ENCODE results near the gene NEUROD2.

NEUROD2 gene

DNA sequence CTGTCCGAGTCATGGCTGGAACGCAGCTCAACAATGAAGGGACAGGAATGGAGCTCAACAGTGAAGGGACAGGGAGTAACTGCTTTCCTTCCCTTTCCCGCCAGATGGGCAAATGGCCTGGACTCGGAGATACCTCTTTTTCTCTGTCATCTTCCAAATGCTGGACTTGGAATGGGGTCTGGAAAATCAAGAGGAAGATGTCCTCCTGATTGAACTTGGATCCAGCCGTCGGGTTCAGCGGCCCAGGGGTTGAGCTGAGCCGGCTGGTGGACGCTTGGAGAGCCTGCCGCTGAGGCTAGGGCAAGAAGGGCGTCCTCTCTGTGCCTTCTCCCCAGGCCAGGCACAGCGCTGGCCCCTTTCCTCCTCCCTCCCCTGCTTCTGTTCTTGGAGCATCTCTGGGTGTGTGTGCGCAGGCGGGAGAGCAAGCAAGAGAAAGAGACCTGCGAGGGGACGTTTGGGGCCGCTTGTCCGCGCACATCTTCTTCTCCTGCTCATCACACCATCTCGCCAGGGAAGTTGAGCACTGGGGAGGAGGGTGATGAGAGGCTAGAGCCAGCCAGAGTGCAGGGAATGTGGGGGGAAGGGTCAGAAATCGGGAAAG lies 6.6 kb downstream of the NEUROD2 start (continued):
- TF ChIP-seq, protein P1, sequence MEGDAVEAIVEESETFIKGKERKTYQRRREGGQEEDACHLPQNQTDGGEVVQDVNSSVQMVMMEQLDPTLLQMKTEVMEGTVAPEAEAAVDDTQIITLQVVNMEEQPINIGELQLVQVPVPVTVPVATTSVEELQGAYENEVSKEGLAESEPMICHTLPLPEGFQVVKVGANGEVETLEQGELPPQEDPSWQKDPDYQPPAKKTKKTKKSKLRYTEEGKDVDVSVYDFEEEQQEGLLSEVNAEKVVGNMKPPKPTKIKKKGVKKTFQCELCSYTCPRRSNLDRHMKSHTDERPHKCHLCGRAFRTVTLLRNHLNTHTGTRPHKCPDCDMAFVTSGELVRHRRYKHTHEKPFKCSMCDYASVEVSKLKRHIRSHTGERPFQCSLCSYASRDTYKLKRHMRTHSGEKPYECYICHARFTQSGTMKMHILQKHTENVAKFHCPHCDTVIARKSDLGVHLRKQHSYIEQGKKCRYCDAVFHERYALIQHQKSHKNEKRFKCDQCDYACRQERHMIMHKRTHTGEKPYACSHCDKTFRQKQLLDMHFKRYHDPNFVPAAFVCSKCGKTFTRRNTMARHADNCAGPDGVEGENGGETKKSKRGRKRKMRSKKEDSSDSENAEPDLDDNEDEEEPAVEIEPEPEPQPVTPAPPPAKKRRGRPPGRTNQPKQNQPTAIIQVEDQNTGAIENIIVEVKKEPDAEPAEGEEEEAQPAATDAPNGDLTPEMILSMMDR (tag by site-specific recombination; IDR thresholded peaks at IDR 0.05): no peak
- TF ChIP-seq ZFHX2 (tag by site-specific recombination; conservative IDR thresholded peaks at IDR 0.05): no peak
- TF ChIP-seq ZNF341 (tag by site-specific recombination; IDR thresholded peaks at IDR 0.05; ENCODE audit: low read depth): no peak
- no peak for TF ChIP-seq ZNF175 (tag by site-specific recombination; IDR thresholded peaks at IDR 0.05)
- TF ChIP-seq ZNF664 (tag by site-specific recombination; IDR thresholded peaks at IDR 0.05): no peak
- TF ChIP-seq, protein P2, sequence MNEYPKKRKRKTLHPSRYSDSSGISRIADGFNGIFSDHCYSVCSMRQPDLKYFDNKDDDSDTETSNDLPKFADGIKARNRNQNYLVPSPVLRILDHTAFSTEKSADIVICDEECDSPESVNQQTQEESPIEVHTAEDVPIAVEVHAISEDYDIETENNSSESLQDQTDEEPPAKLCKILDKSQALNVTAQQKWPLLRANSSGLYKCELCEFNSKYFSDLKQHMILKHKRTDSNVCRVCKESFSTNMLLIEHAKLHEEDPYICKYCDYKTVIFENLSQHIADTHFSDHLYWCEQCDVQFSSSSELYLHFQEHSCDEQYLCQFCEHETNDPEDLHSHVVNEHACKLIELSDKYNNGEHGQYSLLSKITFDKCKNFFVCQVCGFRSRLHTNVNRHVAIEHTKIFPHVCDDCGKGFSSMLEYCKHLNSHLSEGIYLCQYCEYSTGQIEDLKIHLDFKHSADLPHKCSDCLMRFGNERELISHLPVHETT (tag by site-specific recombination; IDR thresholded peaks at IDR 0.05): no peak
- no peak for TF ChIP-seq ZNF132 (tag by site-specific recombination; IDR thresholded peaks at IDR 0.05; ENCODE audit: borderline replicate concordance)
- TF ChIP-seq, protein P3, sequence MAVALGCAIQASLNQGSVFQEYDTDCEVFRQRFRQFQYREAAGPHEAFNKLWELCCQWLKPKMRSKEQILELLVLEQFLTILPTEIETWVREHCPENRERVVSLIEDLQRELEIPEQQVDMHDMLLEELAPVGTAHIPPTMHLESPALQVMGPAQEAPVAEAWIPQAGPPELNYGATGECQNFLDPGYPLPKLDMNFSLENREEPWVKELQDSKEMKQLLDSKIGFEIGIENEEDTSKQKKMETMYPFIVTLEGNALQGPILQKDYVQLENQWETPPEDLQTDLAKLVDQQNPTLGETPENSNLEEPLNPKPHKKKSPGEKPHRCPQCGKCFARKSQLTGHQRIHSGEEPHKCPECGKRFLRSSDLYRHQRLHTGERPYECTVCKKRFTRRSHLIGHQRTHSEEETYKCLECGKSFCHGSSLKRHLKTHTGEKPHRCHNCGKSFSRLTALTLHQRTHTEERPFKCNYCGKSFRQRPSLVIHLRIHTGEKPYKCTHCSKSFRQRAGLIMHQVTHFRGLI (tag by site-specific recombination; IDR thresholded peaks at IDR 0.05): no peak
- TF ChIP-seq, protein P4, sequence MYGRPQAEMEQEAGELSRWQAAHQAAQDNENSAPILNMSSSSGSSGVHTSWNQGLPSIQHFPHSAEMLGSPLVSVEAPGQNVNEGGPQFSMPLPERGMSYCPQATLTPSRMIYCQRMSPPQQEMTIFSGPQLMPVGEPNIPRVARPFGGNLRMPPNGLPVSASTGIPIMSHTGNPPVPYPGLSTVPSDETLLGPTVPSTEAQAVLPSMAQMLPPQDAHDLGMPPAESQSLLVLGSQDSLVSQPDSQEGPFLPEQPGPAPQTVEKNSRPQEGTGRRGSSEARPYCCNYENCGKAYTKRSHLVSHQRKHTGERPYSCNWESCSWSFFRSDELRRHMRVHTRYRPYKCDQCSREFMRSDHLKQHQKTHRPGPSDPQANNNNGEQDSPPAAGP (tag by site-specific recombination; IDR thresholded peaks at IDR 0.05): no peak
- no peak for TF ChIP-seq ZNF274 (IDR thresholded peaks at IDR 0.05; ENCODE audit: low read length)
- no peak for TF ChIP-seq ZNF274 (tag by site-specific recombination; IDR thresholded peaks at IDR 0.05; ENCODE audit: borderline replicate concordance)
- no peak for TF ChIP-seq ZNF596 (tag by site-specific recombination; IDR thresholded peaks at IDR 0.05)
- TF ChIP-seq, protein P5, sequence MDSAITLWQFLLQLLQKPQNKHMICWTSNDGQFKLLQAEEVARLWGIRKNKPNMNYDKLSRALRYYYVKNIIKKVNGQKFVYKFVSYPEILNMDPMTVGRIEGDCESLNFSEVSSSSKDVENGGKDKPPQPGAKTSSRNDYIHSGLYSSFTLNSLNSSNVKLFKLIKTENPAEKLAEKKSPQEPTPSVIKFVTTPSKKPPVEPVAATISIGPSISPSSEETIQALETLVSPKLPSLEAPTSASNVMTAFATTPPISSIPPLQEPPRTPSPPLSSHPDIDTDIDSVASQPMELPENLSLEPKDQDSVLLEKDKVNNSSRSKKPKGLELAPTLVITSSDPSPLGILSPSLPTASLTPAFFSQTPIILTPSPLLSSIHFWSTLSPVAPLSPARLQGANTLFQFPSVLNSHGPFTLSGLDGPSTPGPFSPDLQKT (IDR thresholded peaks at IDR 0.05; ENCODE audit: borderline replicate concordance, low read depth, low read length): no peak

DNA sequence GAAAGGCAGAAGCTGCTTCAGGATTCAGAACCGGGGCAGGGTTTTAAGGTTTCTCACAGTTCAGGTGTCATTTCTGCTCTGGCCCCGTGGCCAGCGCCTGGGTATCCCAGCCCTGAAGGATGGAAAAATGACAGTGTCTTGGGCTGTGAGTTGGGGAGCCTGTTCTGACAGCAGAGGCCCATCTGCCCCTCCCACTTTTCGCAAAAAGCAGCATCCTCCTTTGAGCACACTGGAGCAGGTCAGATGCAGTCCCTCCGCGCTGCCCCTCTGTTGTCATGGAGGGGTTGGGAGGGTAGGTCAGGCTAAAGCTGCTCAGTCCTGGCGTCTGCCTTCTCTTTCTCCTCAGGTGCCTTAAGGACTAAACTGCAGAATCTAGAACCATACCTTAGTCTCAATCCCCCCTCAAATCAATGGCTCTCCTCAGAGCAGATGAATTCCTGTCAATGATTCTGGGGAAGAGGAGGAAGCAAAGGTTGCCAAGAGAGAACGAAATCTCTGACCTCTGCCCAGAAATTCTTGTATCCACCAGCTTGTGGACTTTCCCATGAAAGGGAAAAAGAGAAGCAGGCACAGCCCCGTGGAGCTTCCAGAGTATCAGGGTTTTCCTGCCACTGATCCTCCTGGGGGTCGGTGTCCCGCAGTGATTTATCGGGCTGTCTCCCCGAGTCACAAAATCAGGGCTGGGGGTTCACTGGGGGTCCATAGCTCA lies 7.3 kb downstream of the NEUROD2 start:
- Histone ChIP-seq H3K9me3 (ENCODE audit: control insufficient read depth, insufficient read depth, low read depth, low read length) (no peaks in the 10 kb centered on the region), H3K4me1 (ENCODE audit: control insufficient read depth, insufficient read depth, low read length) (peaks cover 5% of the 10 kb centered on the region), H3K36me3 (ENCODE audit: control insufficient read depth in 2 of 2, insufficient read depth in 1 of 2, low read length in 2 of 2) (no peaks in the 10 kb centered on the region), H3K27ac (ENCODE audit: extremely low read depth, low read depth, low read length) (no peak overlapping the region), H3K4me3 (ENCODE audit: low read depth, low read length) (no peak overlapping the region)
- ChIA-PET CTCF (interaction anchor here (1.3 to 2.5 kb wide), 5 partner anchors 21 to 52 kb away, joined by 5 to 11 read pairs (median 6); no protein-coding TSS in a partner anchor), POLR2A (interaction anchor here (0.6 kb wide), 1 partner anchor 10 kb away, joined by 5 read pairs; no protein-coding TSS in a partner anchor)
- TF ChIP-seq, protein P6, sequence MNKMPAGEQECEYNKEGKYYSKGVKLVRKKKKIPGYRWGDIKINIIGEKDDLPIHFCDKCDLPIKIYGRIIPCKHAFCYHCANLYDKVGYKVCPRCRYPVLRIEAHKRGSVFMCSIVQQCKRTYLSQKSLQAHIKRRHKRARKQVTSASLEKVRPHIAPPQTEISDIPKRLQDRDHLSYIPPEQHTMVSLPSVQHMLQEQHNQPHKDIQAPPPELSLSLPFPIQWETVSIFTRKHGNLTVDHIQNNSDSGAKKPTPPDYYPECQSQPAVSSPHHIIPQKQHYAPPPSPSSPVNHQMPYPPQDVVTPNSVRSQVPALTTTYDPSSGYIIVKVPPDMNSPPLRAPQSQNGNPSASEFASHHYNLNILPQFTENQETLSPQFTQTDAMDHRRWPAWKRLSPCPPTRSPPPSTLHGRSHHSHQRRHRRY (tag by site-specific recombination; IDR thresholded peaks at IDR 0.05): no peak
- no peak for TF ChIP-seq ZNF214 (tag by site-specific recombination; IDR thresholded peaks at IDR 0.05; ENCODE audit: borderline replicate concordance)
- TF ChIP-seq ZBTB21 (tag by site-specific recombination; IDR thresholded peaks at IDR 0.05): no peak
- no peak for TF ChIP-seq KLF10 (tag by site-specific recombination; IDR thresholded peaks at IDR 0.05)
- no peak for TF ChIP-seq ZNF16 (tag by site-specific recombination; IDR thresholded peaks at IDR 0.05; ENCODE audit: low read depth)
- TF ChIP-seq, protein P7, sequence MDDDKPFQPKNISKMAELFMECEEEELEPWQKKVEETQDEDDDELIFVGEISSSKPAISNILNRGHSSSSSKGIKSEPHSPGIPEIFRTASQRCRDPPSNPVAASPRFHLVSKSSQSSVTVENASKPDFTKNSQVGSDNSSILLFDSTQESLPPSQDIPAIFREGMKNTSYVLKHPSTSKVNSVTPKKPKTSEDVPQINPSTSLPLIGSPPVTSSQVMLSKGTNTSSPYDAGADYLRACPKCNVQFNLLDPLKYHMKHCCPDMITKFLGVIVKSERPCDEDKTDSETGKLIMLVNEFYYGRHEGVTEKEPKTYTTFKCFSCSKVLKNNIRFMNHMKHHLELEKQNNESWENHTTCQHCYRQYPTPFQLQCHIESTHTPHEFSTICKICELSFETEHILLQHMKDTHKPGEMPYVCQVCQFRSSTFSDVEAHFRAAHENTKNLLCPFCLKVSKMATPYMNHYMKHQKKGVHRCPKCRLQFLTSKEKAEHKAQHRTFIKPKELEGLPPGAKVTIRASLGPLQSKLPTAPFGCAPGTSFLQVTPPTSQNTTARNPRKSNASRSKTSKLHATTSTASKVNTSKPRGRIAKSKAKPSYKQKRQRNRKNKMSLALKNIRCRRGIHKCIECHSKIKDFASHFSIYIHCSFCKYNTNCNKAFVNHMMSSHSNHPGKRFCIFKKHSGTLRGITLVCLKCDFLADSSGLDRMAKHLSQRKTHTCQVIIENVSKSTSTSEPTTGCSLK (tag by site-specific recombination; IDR thresholded peaks at IDR 0.05): no peak
- TF ChIP-seq ZNF837 (tag by site-specific recombination; IDR thresholded peaks at IDR 0.05): no peak
- no peak for TF ChIP-seq GLIS1 (tag by site-specific recombination; IDR thresholded peaks at IDR 0.05)
- TF ChIP-seq ZNF133 (tag by site-specific recombination; IDR thresholded peaks at IDR 0.05): no peak
- TF ChIP-seq, protein P8, sequence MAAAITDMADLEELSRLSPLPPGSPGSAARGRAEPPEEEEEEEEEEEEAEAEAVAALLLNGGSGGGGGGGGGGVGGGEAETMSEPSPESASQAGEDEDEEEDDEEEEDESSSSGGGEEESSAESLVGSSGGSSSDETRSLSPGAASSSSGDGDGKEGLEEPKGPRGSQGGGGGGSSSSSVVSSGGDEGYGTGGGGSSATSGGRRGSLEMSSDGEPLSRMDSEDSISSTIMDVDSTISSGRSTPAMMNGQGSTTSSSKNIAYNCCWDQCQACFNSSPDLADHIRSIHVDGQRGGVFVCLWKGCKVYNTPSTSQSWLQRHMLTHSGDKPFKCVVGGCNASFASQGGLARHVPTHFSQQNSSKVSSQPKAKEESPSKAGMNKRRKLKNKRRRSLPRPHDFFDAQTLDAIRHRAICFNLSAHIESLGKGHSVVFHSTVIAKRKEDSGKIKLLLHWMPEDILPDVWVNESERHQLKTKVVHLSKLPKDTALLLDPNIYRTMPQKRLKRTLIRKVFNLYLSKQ (tag by site-specific recombination; IDR thresholded peaks at IDR 0.05; ENCODE audit: borderline replicate concordance): no peak

All from HEK293 (cell line).